HL-60 (cell line): ENCODE measurements around the gene TPX2.

Source experiments
- DNase-seq, 2 experiments: peaks; one replicate each; pipeline ENCODE4 v3.0.0-alpha.2; 2010 to 2020; ENCODE audit warnings: low read depth in 1 of 2, low spot score in 1 of 2
- H3K27ac ChIP-seq: fragments of 250-450 bp; sonication (Bioruptor Pico); replicated peaks from 2 replicates; pipeline ENCODE4 v1.5.1; 2020; ENCODE audit warnings: mild to moderate bottlenecking, moderate library complexity
- H3K27me3 ChIP-seq: fragments of 250-450 bp; sonication (Bioruptor Pico); 2 replicates; pipeline ENCODE4 v1.5.1; 2021; ENCODE audit warnings: mild to moderate bottlenecking, moderate library complexity; ENCODE audit not compliant: insufficient read depth, poor library complexity, severe bottlenecking
- H3K4me3 ChIP-seq: replicated peaks from 2 replicates; pipeline ENCODE4 v1.5.1; 2011; ENCODE audit warnings: mild to moderate bottlenecking, control low read depth, low read length; ENCODE audit not compliant: insufficient read depth
- GABPA ChIP-seq: IDR thresholded peaks from 2 replicates; pipeline ENCODE4 v1.6.1; 2012; ENCODE audit warnings: low read depth
- POLR2AphosphoS5 ChIP-seq: IDR thresholded peaks from 2 replicates; pipeline ENCODE4 v1.6.1; 2012; ENCODE audit warnings: low read depth
- SPI1 ChIP-seq: IDR thresholded peaks from 2 replicates; pipeline ENCODE4 v1.6.1; 2012; ENCODE audit warnings: low read depth, mild to moderate bottlenecking, borderline replicate concordance
- TF ChIP-seq, protein P1 (sequence below): IDR thresholded peaks from one replicate; pipeline ENCODE4 v1.5.1; 2011; ENCODE audit warnings: low read length, control low read depth, inconsistent platforms; ENCODE audit not compliant: insufficient read depth
- TF ChIP-seq, protein P2 (sequence below): IDR thresholded peaks from 2 replicates; pipeline ENCODE4 v1.6.1; 2012; ENCODE audit warnings: low read depth; ENCODE audit not compliant: insufficient replicate concordance

Gene TPX2

DNA sequence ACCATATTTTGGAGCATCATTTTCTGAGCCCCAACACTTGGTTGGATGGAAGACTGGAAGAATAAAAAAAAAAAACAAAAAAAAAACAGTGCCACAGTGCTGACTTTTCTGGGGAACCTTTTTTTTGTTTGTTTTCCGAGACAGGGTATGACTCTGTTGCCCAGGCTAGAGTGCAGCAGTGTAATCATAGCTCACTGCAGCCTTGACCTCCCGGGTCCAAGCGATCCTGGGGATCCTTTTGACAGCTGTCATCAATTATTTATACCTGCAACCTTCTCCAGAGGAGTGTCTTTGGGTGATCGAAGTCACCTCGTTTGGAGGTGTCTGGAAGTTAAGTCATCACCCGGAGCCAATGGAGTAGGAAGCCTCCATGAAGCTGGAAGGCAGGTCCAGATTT, 7.8 kb upstream of the TPX2 start:
- Histone ChIP-seq H3K4me3 (no peak overlapping the region), H3K27ac (no peak overlapping the region), H3K27me3 (no peaks in the 10 kb centered on the region)
- TF ChIP-seq, protein P1, sequence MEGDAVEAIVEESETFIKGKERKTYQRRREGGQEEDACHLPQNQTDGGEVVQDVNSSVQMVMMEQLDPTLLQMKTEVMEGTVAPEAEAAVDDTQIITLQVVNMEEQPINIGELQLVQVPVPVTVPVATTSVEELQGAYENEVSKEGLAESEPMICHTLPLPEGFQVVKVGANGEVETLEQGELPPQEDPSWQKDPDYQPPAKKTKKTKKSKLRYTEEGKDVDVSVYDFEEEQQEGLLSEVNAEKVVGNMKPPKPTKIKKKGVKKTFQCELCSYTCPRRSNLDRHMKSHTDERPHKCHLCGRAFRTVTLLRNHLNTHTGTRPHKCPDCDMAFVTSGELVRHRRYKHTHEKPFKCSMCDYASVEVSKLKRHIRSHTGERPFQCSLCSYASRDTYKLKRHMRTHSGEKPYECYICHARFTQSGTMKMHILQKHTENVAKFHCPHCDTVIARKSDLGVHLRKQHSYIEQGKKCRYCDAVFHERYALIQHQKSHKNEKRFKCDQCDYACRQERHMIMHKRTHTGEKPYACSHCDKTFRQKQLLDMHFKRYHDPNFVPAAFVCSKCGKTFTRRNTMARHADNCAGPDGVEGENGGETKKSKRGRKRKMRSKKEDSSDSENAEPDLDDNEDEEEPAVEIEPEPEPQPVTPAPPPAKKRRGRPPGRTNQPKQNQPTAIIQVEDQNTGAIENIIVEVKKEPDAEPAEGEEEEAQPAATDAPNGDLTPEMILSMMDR: no peak
- TF ChIP-seq, protein P2, sequence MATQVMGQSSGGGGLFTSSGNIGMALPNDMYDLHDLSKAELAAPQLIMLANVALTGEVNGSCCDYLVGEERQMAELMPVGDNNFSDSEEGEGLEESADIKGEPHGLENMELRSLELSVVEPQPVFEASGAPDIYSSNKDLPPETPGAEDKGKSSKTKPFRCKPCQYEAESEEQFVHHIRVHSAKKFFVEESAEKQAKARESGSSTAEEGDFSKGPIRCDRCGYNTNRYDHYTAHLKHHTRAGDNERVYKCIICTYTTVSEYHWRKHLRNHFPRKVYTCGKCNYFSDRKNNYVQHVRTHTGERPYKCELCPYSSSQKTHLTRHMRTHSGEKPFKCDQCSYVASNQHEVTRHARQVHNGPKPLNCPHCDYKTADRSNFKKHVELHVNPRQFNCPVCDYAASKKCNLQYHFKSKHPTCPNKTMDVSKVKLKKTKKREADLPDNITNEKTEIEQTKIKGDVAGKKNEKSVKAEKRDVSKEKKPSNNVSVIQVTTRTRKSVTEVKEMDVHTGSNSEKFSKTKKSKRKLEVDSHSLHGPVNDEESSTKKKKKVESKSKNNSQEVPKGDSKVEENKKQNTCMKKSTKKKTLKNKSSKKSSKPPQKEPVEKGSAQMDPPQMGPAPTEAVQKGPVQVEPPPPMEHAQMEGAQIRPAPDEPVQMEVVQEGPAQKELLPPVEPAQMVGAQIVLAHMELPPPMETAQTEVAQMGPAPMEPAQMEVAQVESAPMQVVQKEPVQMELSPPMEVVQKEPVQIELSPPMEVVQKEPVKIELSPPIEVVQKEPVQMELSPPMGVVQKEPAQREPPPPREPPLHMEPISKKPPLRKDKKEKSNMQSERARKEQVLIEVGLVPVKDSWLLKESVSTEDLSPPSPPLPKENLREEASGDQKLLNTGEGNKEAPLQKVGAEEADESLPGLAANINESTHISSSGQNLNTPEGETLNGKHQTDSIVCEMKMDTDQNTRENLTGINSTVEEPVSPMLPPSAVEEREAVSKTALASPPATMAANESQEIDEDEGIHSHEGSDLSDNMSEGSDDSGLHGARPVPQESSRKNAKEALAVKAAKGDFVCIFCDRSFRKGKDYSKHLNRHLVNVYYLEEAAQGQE: no peak
- no peak for TF ChIP-seq SPI1
- no peak for TF ChIP-seq POLR2AphosphoS5
- TF ChIP-seq GABPA: no peak
- no peak for DNase-seq

DNA sequence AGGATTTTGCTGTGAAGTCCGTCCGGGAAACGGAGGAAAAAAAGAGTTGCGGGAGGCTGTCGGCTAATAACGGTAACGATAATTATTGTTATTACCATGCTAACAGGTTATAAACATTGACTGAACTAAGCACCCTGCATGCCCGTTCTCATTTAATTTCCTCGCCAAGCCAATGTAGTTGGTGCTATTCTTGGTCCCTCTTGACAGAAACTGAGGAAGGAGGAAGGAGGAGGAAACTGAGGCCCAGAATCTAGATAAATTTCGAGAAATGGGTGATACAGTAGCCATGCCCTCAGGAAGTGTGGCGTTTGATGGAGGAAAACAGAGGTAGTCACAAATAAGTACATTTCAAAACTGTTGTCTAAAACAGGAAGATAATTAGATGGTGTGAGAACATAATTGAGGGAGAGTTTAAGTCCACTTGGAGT, 474 bp downstream of the TPX2 start:
- TF ChIP-seq, protein P2: no peak
- TF ChIP-seq SPI1: no peak
- TF ChIP-seq, protein P1: no peak
- TF ChIP-seq GABPA: no peak
- no peak for TF ChIP-seq POLR2AphosphoS5
- Histone ChIP-seq H3K27me3 (no peaks in the 10 kb centered on the region), H3K27ac (peak overlapping the region; percentile 82), H3K4me3 (peak overlapping the region; percentile 85)
- no peak for DNase-seq

DNA sequence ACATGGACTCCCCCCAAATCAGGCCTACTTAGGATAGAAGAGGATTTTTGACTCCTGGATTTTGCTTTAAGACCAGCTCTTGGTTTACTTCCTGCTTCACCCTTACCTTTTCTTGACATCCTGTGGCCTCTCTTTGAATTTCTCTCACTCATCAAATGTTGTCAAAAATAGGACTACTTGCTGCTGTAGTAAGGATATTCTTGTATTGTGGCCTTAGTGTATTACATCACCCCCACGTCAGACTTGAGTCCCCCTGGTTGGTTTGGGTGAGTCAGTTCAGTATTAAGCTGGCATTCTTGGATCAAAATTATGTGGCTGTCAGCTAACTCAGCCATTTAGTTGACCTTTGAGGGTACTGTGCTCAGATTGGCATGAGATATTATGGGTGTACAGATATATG, 1.1 kb downstream of the TPX2 start:
- Histone ChIP-seq H3K4me3 (peak overlapping the region; percentile 85), H3K27me3 (no peaks in the 10 kb centered on the region), H3K27ac (peak overlapping the region; percentile 82)
- TF ChIP-seq, protein P2: no peak
- no peak for TF ChIP-seq POLR2AphosphoS5
- TF ChIP-seq SPI1: no peak
- no peak for TF ChIP-seq GABPA
- TF ChIP-seq, protein P1: no peak
- DNase-seq: peak in 1 of 2 experiments; percentile 49
